NCI-H2171 treated with DMSO at 0.1 percent for 48 hours (cell line): ENCODE results near the gene ZNF473.

Experiments used
- DNase-seq: peaks from one replicate; lab custom pipeline; 2025; lab: John Stamatoyannopoulos, UW

The ZNF473 gene

DNA sequence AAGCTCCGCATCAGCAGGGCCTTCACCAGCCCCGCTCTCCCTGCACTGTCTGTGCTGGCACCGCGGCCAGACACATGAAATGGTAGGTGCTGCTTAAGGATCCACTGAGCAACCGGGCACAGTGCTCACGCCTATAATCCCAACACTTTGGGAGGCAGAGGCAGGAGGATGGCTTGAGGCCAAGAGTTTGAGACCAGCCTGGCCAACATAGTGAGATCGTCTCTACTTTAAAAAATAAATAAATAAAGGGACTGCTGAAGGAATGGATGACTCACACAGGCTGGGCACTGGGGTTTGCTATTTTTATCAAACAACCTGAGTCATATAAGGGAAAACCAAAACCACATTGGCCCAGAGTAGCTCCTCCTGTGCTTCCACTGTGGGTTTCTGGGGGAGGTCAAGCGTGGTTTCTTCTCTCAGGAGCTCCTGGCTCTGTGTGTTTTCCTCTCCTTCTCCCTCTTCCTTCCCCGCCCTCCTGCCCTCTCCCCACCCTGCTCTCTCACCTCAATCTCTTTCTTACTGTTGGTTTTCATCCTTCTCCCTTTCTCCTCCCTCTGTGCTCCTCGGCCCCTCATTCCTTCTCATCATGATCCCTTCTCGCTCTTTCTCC is 21.9 kb upstream of the ZNF473 start:
- no peak for DNase-seq

DNA sequence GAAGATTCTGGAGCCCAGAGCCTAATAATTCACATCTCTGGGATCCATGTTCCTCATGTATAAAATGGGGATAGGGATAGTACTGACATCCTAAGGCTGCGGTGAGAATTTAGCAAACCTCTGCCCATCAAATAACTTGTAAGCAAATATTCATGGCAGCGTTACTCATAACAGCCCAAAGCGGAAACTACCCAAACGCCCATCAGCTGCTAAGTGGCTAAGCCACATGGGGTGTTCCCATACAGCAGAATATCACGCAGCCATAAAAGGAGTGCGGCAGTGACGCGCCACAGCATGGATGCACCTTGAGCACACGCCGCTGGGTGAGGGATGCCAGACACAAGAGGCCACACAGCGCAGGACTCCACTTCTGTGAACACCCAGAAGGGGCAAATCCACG is 20.4 kb upstream of the ZNF473 start:
- DNase-seq = no peak

DNA sequence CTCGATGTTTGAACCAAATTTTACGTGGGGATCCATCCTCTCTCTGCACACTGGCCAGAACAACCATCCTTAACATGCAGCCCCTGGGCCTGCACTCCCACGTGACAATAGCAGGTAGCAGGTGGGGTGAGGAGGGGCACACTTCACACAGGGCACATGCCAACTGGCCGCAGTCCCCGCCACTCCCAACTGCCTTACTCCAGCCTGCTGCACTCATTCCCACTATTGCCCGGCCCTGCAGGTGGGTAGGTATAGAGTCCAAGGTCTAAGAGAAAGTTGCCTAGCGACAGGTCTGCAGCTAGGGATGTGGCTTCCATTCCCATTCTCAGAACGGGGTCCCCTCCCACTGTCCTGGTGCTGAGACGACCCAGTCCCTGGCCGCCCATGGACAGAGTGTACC is 18.6 kb upstream of the ZNF473 start:
- DNase-seq = no peak

DNA sequence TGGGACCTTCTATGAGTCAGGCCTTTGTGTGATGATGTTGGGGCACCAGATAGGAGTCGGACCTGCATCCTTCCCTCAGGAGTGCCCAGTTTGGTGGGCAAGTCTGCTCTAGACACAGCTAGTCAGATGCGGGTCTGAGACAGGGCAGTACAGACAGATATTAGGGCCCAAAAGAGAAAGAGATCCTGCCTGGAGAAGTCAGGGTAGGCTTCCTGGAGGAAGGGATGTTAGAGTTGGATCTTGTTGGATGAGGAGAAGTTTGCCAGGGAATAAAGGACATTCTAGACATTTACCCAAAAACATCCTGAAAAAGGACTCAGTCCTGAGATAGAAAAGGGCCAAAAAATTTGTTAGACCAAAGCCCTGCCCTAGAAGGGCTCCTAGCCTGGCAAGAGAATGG is 17.9 kb upstream of the ZNF473 start:
- no peak for DNase-seq

DNA sequence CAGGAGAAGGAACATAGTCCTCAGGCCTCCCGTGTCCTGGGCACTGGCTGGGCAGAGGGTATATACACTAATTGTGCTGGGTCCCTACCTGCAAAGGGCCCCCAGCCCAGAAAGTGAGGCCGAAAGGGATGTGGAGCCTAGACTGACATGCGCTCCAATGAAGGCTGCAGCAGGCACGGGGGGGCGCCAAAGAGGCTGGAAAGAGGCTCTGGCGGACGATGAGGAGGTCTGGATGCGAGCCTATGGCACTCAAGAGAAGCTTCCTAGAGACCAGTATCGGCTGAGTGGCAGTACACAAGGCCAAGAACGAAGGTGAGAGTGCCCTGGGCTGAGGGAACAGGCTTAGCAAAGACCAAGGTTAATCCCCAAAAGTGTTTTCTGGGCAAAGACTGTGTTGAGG is 17.3 kb upstream of the ZNF473 start:
- no peak for DNase-seq

DNA sequence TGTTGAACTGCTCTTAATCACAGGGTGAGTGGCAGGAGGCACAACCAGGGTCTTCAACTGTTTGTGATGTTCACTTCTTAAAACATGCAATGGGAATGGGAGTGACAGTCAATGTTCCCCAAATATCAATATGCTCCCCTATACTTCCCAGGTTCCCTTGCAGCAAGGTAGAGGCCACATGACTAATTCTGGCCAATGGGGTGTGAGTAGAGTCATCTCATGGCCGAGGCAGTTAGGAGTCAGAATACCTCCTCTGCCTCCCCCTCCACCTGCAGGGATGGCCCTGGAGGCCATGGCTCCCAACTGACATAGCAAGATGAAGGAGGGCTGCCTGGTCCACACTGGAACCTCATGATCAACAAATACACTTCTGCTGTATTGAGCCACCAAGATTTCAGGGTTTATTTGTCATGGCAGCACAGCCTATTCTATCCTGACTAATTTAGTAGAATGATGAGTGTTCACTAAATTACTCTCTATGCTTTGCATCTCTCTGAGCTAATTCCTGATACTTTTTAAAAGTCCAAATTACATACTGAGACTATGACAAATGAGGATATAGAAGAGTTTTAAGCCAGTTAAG is 9.5 kb upstream of the ZNF473 start:
- no peak for DNase-seq

DNA sequence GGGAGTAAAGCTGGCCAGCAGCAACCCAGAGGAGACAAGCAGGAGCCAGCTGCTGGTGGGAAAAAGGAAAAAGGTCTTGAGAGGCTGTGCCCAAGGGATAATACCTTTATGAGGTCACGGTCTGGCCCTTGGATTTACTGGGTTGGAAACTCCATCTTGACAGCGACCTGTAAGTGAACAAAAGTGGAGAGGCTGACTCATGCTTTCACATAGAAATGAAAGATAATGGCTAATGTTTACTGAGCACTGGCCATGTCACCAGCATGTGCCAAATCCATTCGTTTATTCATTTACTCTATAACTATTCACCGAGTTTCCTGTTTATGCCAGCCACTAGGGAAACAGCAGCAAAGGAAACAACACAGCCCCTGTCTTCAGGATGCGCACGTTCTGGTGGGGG is 5.3 kb upstream of the ZNF473 start:
- no peak for DNase-seq

DNA sequence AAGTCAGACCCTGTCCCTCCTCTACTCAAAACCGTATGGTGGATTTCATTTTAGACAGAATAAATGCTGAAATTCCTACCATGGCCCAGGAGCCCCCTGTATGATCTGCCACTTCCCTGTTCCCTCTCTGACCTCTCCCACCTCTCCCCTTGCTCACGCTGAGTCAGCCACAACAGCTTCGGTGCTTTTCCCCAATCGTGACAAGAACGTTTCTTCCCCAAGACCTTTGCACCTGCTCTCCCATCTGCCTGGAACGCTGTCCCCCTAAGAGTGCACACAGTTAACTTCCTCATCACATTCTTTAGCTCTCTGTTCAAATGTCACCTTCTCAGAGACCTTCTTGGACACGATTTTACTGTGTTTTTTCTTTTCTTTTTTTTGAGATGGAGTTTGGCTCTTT is 3.0 kb upstream of the ZNF473 start:
- no peak for DNase-seq

DNA sequence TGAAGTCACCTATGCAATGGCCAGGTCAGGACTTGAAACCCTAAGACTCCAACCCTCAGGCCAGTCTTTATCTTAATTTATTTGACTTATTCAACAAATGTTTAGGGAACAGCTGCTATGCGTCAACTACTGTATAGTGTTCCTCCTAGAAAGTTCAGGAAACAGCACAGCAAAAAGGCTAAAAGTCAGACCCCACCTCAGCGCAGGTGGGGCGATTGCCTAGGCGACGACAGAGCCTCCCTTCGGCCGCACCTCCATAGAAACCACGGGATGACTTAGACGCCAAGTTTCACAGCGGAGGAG is 1.1 kb upstream of the ZNF473 start:
- no peak for DNase-seq

DNA sequence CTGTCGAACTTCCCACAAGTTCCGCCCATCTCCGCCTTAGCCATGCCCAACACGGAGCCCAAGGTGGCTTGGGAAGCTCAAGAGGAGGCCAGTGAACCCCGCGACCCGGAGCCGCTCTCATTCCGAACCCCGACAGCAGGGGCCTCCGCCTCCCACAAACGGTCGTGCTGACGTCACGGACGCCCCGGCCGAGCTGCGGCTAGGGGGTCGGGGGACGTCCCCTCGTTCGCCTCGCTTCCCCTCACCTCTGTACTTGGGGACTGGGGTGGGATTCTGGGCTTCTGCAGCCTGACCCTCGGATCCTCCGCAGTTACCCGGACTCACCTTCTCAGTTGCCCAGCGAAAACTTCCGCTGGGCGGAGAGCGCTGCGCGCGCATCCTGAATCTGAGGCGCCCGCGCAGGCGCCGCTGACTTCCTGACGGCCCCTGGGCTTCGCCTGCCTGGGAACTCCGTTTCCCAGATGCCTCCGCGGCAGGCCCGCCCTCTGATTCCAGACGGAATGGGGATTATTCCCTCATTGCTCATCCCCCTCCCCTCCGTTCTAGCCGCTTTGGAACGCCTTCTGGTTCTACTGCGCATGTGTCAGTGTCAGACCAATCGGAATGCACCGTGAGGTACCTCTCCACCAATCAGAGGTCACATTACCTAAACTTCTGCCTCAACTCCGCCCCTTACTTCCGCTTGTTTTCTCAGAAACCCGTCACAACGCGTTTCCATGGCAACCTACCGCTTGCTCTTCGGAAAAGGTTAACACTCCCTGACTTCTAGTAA is 597 bp upstream of the ZNF473 start, which contains the start of gene VRK3:
VRK3 (minus strand) TSS at position 351 of the 772 bp plus-strand sequence. CDS start 9,210 bp downstream, outside the sequence.
- DNase-seq = peak; percentile 100

DNA sequence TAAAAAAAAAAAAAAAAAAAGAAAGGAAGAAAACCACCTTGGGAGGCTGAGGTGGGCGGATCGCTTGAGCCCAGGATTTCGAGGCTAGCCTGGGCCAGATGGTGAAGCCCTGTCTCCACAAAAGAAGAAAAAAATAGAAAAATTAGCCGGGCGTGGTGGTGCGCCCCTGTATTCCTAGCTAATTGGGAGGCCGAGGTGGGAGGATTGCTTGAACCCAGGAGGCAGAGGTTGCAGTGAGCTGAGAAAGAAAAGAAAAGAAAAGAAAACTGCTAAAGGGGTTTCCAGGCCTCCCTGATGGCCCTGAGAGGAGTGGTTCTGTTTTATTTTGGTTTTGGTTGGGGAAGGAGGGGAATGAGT is 723 bp downstream of the ZNF473 start:
- DNase-seq = no peak

DNA sequence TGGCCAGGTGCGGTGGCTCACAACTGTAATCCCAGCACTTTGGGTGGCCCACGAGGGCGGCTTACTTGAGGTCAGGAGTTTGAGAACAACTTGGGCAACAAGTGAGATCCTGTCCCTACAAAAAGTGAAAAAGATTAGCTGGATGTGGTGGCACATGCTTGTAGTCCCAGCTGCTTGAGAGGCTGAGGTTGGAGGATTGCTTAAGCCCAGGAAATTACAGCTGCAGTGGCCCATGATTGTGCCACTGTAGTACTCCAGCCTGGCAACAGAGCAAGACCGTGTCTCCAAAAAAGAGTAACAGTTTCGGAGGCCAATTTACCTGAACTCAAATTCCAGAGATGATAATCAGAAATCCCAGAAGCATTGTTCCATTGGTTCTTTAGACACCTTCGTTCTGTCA is 4.4 kb downstream of the ZNF473 start:
- no peak for DNase-seq

DNA sequence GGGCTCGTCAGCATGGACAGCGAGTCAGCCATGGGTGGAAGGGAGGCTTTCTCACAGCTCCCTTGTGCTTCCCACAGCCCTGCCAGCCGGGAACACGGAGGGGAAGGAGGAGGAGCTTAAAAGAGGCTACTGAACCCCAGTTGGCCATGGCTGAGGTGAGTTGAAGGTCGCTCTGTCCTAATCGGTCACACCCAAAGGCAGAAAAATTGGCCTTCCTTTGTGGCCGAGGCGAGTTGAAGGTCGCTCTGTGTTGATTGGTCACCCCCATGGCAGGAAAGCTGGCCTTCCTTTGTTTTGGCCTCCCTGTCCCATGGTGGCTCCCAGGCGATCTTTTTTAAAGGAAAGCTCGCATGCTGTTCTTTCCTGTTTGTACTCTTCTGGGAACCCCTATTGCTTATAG is 5.1 kb downstream of the ZNF473 start:
- no peak for DNase-seq

DNA sequence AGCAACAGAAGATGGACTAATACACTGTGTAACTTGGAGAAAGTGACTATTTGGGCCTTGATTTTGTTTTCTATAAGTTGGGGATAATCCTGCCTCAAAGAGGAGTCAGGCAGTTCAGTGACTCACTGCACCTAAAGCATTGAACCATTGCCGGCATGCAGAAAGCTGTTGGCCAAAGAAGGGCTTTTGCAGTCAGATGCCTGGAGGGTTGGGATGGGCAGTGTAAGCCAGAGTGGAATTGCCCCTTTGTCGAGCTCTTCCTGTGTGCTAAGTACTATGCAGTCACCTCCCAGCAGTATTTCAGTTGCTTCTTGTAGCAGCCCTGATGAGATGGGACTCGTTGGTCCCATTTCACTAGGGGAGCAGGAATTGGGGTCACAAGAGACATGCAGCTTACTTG is 11.1 kb downstream of the ZNF473 start:
- no peak for DNase-seq

DNA sequence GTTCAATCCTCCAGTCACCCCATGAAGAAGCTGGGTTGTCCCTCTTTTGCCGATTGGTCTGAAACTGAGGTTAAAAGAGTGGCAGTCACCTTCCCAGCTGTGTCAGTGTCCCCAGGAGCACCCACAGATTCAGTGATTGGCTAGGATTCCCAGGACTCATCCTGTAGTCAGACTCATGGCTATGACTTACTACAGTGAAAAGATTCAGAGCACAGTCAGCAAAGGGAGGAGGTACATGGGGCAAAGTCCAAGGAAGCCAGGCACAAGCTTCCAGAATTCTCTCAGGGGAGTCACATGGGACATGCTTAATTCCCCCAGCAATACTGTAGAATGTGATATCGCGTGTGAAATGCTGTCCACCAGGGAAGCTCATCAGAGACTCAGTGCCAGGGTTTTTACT is 14.2 kb downstream of the ZNF473 start:
- no peak for DNase-seq

DNA sequence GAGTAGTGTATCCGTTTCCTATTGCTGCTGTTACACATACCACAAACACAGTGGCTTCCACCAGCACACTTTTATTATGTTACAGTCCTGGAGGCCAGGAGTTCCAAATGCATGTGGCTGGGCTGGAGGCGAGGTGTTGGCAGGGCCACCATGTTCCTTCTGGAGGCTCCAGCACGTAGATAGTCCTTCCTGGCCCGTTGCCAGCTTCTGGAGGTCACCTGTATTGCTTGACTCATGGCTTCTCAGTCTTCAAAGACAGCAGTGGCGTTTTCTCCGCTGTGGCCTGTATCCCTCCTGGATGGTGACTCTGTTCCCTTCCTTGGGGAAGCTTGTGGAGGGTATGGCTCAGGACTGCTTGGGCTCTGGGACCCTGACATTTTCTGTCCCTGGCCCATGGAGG is 15.2 kb downstream of the ZNF473 start:
- DNase-seq = no peak

DNA sequence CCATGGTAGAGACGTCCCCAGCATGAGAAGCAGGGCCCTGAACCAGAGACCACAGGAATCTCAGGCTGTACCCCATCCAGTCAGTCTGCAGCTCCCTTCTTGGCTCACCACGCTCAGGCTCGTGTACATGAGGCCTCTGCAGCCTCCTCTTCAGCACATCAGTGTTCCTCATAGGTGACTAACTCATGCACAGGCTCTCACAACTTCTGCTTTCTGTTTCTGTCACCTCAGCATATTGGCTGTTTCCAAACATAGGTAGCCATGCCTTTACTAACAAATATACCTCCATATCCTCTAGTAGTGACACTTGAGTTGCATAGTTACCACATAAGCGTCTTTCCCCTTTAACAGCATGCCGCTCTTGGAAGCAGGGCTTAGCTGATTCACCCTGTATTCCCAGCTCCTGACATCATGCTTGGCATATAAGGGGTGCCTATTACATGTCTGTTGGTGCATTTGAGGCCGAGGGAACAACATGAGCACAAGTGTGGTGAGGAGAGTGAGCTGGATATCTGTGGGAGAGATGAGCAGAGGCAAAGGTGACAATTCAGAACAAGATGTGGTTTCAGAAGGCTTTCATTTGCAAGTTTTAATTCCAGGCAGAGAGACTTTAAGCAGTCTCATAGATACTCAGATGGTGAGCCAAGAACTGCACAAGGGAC is 16.7 kb downstream of the ZNF473 start:
- DNase-seq = no peak

DNA sequence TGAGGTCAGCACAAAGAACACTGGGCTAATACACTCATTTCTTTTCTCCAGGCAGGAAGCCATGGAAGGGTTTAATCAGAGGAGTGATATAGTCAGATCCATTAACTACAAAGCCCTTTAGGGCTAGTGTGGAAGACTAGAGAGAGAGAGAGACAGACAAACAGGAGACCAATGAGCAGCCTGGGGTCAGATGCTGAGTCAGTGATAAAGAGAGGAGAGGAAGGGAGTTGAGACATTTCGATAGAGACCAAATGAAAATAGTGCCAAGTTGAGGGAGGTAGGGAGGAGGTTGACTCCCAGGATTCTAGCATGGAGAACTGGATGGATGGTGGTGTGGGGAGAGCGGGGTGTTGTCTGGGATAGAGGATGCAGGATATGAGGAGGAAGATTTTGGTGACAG is 18.2 kb downstream of the ZNF473 start:
- no peak for DNase-seq

DNA sequence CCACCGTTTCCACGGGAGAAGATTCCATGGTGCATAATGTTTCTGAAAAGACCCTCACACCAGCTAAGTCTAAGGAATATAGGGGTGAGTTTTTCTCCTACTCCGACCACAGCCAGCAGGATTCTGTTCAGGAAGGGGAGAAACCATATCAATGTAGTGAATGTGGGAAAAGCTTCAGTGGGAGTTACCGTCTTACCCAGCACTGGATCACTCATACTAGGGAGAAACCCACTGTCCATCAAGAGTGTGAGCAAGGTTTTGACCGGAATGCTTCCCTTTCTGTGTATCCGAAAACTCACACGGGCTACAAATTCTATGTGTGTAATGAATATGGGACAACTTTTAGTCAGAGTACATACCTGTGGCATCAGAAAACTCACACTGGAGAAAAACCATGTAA is 19.1 kb downstream of the ZNF473 start:
- DNase-seq = no peak

DNA sequence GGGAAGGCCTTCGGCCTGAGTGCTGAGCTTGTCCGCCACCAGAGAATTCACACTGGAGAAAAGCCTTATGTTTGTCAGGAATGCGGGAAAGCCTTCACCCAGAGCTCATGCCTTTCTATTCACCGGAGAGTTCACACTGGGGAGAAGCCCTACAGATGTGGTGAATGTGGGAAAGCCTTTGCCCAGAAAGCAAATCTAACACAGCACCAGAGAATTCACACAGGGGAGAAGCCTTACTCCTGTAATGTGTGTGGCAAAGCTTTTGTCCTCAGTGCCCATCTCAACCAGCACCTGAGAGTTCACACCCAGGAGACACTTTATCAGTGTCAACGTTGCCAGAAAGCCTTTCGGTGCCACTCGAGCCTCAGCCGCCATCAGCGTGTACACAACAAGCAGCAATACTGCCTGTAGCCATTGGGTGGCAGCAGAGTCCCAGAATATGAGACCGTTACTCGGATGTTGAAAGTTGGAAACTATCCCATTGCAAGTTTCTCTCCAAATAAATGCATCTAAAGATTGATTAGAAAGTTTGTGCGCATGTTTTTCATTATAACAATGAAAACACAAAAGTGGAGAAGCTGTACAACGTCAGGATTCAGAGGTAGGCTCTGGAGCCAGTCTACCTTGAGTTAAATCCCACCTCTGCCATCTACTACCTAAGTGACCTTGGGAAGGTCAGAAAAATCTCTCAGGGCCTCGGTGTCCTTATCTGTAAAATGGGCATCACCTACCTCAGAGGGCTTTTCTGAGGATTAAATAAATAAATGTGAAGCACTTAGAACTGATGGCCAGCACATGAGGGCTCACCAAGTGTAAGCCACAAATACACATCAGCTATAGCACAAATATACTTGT is 21.1 kb downstream of the ZNF473 start:
- DNase-seq = no peak

DNA sequence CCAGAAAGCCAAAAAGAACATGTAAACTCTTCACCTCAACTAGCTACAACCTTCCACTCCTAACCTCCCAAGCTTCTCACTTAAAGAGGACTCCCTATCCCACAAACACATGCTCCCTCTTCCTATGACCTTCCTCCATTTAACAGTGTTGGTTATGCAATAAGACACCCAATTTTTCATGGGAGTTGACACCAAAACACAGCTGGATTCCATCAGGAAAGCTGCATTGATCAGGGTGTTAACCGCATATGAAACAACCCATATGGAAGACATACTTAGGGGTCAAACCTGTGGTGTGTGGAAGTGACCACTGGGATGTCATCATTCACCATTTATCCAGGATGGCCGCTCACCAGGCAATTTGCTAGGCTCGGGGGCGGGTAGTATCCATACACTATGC is 21.9 kb downstream of the ZNF473 start:
- DNase-seq = no peak
